Adrenal gland (tissue), 12 donors: ENCODE measurements around the gene SIX6. TPM values are rescaled to one million over a fixed set of nuclear protein-coding genes. Genes with fewer than 3 reads are reported as not detected.

Experiments
- DNase-seq, 7 donors: peaks; one replicate each; pipeline ENCODE4 v3.0.0-alpha.2; 2019 to 2020
- H3K27ac ChIP-seq, 5 donors: fragments of 200-600 bp; sonication (generic) in 4 of 5; 1 replicate in 3 of 5; 2 replicates in 2 of 5; pipeline versions ENCODE4 v1.5.1 to v1.8.0; 2016 to 2020; ENCODE audit warnings: mild to moderate bottlenecking in 1 of 5
- H3K27me3 ChIP-seq: fragments of 200-600 bp; 2 replicates; pipeline ENCODE4 v1.8.0; 2021
- H3K36me3 ChIP-seq, 2 donors: fragments of 200-600 bp; replicated peaks in 1 of 2; 1 replicate in 1 of 2; 2 replicates in 1 of 2; pipeline versions ENCODE4 v1.5.1 to v1.8.0; 2018 to 2022
- H3K4me1 ChIP-seq, 2 donors: fragments of 200-600 bp; replicated peaks in 1 of 2; 1 replicate in 1 of 2; 2 replicates in 1 of 2; pipeline versions ENCODE4 v1.5.1 to v1.8.0; 2018 to 2021
- H3K4me3 ChIP-seq, 4 donors: fragments of 200-600 bp; sonication (generic) in 3 of 4; one replicate each; pipeline ENCODE4 v1.5.1; 2016 to 2018
- H3K9me3 ChIP-seq, 3 donors: fragments of 200-600 bp; sonication (generic) in 1 of 3; replicated peaks in 1 of 3; 1 replicate in 2 of 3; 2 replicates in 1 of 3; pipeline versions ENCODE4 v1.5.1 to v1.8.0; 2016 to 2021
- CTCF ChIP-seq, 6 experiments: fragments of 450-650 bp in 4 of 6; fragments of 200-600 bp in 2 of 6; sonication (generic) in 1 of 6; IDR thresholded peaks; 1 replicate in 5 of 6; 2 replicates in 1 of 6; pipeline versions ENCODE4 v1.5.1 to v1.8.0; 2016 to 2021; ENCODE audit warnings: antibody characterized with exemption in 6 of 6, mild to moderate bottlenecking in 2 of 6, moderate library complexity in 1 of 6
- POLR2A ChIP-seq, 2 donors: fragments of 450-650 bp; IDR thresholded peaks; one replicate each; pipeline ENCODE4 v1.6.1; 2017; ENCODE audit warnings: antibody characterized with exemption in 2 of 2, mild to moderate bottlenecking in 2 of 2, moderate library complexity in 1 of 2
- WGBS, 4 donors: extraction: QIAGEN DNeasy Blood & Tissue Kit in 2 of 4; methylation state at CpG; one replicate each; pipeline versions ENCODE4 v1.1.5 to v1.1.7; 2013 to 2017; 5-methylcytosine and 5-hydroxymethylcytosine counted together
- intact Hi-C, 2 donors: fragments of 100-400 bp; cut with DNase I; formaldehyde crosslinking; loops; one replicate each; pipeline versions ENCODE4 v1.14.1 to v1.15.0; 2022 to 2023
- polyA plus RNA-seq, 3 donors: library from polyadenylated mRNA; stranded (reverse); fragments of 200-250 nt in 2 of 3; fragments of 350-450 nt in 1 of 3; fragmentation: Illumina TruSeq in 1 of 3; extraction: RNeasy Lipid Tissue Mini Kit (QIAGEN cat#74804) in 1 of 3; gene quantifications; one replicate each; pipeline ENCODE4 v1.2.3, GENCODE V29; 2013 to 2014
- total RNA-seq, 9 donors: library from RNA; depleted of rRNA in 4 of 9; stranded (reverse); fragments of >200 nt in 4 of 9; fragments of 120-200 nt in 1 of 9; fragmentation: NEBNext Ultra II Directional in 1 of 9; extraction: Animal tissue kit (Norgen Biotek cat#: 25700) in 1 of 9; gene quantifications; one replicate each; pipeline versions ENCODE4 v1.1.0 to v1.2.4, GENCODE V29; 2013 to 2023
- donor health status: healthy with polysubstance abuse.
- donor health status: Bipolar disorder and iron deficiency.
- donor health status: DM: yes; HTN: yes; CAD: no.
- donor health status: DM: no; HTN: no; CAD: no.
- donor health status: DM: no; HTN: no; CAD: no.
- donor health status: DM: yes; HTN: yes; CAD: no.

Gene SIX6
- total and polyA plus RNA-seq, 12 donors, result 0.08 TPM; not detected in 11

- H3K4me1 ChIP-seq, result peaks cover 8 to 27% of the 10 kb centered on the region in 2 donors
- no peak overlapping the region for H3K27ac ChIP-seq
- intact Hi-C loops, result no loop called here
- H3K9me3 ChIP-seq, result no peaks in the 10 kb centered on the region
- H3K27me3 ChIP-seq, result peaks cover 95% of the 10 kb centered on the region
- DNase-seq, result no peak
- H3K36me3 ChIP-seq, result no peaks in the 10 kb centered on the region
- TF ChIP-seq POLR2A (IDR thresholded peaks at IDR 0.05), result no peak
- TF ChIP-seq CTCF (IDR thresholded peaks at IDR 0.05), result no peak
- H3K4me3 ChIP-seq, result no peak overlapping the region
- WGBS, 4 donors, result 7 to 11% (median 7%) methylated on average over 22 to 35 of the region's 35 CpGs
Measured at GRCh38 chr14:60510254-60510950, 1.5 kb downstream of the SIX6 start.

GRCh38 chr14:60510951-60511599 is 2.1 kb downstream of the SIX6 start:
- H3K4me3 ChIP-seq, result no peak overlapping the region

GRCh38 chr14:60512126-60512525 is 3.2 kb downstream of the SIX6 start:
- TF ChIP-seq POLR2A (IDR thresholded peaks at IDR 0.05) (no peak), CTCF (IDR thresholded peaks at IDR 0.05) (no peak)
- Histone ChIP-seq H3K27ac (no peak overlapping the region), H3K4me1 (peaks cover 8 to 27% of the 10 kb centered on the region in 2 donors), H3K27me3 (peaks cover 95% of the 10 kb centered on the region), H3K9me3 (no peaks in the 10 kb centered on the region), H3K36me3 (no peaks in the 10 kb centered on the region), H3K4me3 (no peak overlapping the region)
- no peak for DNase-seq
- intact Hi-C loops, result no loop called here
- WGBS, 4 donors, result 14 to 25% (median 19%) methylated on average over 2 of the region's 2 CpGs

More at GRCh38 chr14:60510951-60511599, 2.1 kb downstream of the SIX6 start:
- Histone ChIP-seq H3K27me3 (peaks cover 99% of the 10 kb centered on the region), H3K4me1 (peaks cover 8 to 27% of the 10 kb centered on the region in 2 donors), H3K36me3 (no peaks in the 10 kb centered on the region), H3K9me3 (no peaks in the 10 kb centered on the region), H3K27ac (no peak overlapping the region)
- DNase-seq, result no peak
- TF ChIP-seq CTCF (IDR thresholded peaks at IDR 0.05), result no peak
- no peak for TF ChIP-seq POLR2A (IDR thresholded peaks at IDR 0.05)
- intact Hi-C loops, result no loop called here
- WGBS, 4 donors, result 5 to 11% (median 8%) methylated on average over 24 to 49 of the region's 49 CpGs

- intact Hi-C loops, result no loop called here
- H3K27me3 ChIP-seq, result peaks cover 91% of the 10 kb centered on the region
- H3K27ac ChIP-seq, result no peak overlapping the region
- H3K4me3 ChIP-seq, result no peak overlapping the region
- TF ChIP-seq CTCF (IDR thresholded peaks at IDR 0.05), result no peak
- no peak for TF ChIP-seq POLR2A (IDR thresholded peaks at IDR 0.05)
- 8 to 9% (median 8%) methylated on average over 6 to 7 of the region's 7 CpGs for WGBS, 4 donors
- peaks cover 8 to 27% of the 10 kb centered on the region in 2 donors for H3K4me1 ChIP-seq
- H3K9me3 ChIP-seq, result no peaks in the 10 kb centered on the region
- no peak for DNase-seq
- H3K36me3 ChIP-seq, result no peaks in the 10 kb centered on the region
Measured at GRCh38 chr14:60512973-60513571, 4.1 kb downstream of the SIX6 start.
